Jurkat, Clone E6-1 (cell line): ENCODE data around the gene TFEB.

Experiments
- DNase-seq: peaks from one replicate; pipeline ENCODE4 v3.0.0-alpha.2; 2011; ENCODE audit warnings: low read depth, low spot score
- H3K4me3 ChIP-seq: 2 replicates; pipeline ENCODE4 v1.5.1; 2011; ENCODE audit warnings: mild to moderate bottlenecking, low read length, control low read depth, moderate library complexity

The TFEB gene

DNA sequence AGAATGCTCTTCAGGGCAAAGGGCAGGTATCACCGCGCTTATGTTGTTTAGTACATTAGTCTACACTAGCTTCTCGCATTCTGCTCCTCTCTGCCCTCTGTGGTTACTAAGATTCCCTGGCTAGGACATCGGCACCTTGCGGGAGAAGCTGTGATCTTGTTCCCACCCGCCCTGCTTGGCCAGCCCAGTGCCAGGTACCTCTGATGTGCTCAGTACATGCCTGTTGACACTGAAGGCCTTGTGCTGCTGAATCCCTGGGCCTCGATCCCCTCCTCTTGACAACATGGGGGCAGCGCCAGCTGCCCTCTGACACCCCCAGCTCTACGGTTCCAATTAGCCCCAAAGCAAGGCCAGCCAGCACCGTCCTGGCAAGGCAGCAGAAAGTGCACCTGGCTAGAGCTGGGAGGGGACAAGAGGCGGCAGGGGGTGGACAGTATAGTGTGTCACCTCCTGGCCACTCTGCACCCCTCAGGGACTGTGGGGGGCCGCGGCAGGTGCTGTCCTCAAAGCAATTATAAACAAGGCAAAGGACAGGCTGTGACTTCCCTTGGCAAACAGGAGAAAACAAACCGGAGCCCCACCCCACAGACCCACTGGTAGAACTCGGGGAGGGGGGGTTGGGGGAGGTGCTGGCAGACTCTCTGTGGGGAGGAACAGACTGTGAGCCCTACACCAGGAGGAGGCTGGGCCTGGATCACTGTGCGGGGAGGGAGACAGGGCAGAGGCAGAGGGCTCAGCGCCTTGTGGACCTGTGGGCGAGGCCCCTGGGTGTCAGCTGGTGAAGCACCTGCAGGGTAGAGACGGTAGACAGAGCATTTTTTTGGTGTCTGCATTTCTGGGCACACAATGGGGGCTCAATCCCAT is 7.1 kb downstream of the TFEB start:
- no peak for DNase-seq
- no peak overlapping the region for H3K4me3 ChIP-seq

DNA sequence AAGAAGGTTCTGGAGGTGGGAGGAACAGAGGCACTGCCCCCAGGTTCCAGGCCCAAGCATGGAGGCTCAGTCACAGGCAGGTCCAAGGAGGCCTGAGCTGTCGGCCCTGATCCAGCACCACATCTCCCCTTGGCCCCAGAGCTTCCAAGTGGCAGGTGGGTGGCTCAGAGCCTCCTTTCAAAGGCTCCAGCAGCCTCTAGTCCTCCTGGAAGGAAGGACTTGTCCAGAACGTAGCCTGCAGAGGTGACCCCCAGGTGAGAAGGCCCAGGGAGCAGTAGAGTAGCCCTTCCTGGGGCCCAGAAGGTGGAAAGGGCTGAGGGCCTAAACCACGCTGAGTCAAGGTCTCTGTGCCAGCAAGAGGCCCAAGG is 7.7 kb downstream of the TFEB start:
- H3K4me3 ChIP-seq, result no peak overlapping the region
- DNase-seq, result no peak

DNA sequence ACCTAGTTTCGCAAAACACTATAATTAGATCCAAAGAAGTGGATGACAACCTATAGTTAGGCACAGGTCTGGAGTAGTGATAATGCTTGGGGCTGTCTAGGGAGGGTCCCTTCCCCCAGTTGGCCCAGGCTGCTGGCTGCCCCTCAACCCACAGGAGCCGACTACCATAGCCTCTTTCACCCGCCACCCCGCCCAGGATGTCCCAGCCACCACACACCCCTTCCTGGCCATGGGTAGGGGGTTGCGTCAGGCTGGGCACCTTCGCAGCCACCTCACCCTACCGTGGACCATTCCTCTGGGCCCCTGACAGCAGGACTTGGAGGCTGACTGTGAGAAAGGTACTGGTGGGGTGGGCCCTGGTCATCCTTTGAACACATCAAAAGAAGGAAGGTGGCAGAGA is 8.5 kb downstream of the TFEB start:
- no peak overlapping the region for H3K4me3 ChIP-seq

DNA sequence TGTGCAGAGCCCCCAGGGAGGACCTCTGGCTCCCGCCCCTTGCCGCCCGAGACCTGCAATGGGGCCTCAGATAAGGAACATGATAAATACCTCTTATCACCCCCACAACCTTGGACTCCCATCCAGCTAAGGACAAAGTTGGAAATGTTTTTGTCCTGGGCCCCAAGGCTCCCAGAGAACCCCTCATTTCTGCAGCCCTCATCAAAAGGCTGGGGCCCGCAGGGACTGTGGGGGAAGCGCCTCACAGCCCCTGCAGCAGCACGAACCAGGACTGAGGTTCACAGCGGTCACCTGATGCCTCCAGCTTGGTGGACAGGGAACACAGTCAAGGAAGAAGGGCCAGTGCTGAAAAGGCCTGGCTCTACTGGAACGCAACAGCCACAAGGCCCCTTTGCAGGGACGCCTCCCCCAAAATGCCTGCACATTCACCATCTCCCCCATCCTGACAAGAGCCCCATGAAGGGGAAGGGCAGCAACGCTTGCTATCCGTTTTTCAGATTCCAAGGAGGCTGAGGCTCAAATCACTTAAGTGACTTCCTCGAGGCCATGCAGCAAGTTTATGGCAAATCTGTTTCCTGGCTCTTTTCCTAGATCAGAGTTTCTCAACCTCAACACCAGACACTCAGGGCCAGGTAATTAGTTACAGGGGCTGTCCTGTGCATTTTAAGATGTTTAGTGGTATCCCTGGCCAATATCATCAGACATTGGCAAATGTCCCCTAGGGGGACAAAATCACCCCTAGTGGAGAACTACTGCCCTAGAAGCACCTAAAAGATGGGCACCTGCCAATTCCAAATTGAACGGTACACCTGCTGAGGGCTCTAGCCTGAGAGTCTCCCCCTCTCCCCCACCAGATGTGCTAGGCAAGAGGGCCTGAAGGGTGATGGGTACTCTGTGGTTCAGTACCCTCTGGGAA is 10.6 kb downstream of the TFEB start:
- DNase-seq, result no peak
- H3K4me3 ChIP-seq, result no peak overlapping the region

More for the DNA sequence above, 8.5 kb downstream of the TFEB start:
- DNase-seq, result no peak

DNA sequence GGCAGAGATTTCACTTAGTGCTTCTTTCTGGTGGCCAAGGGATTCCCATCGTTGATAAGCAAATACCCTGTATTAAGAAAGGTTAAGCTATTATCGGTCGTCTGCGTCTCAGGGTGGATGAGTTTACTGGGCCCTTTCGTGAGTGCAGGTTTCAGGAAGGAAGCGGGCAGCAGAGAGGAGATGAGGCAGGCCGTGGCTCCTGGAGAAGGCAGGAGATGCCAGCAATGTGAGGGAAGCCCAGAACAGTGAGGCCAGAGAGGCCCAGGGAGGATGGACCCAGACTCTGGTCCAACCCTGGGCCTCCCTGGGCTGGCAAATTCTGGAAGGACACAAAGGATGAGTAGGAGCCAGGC is 11.2 kb downstream of the TFEB start:
- no peak overlapping the region for H3K4me3 ChIP-seq
- DNase-seq, result no peak

DNA sequence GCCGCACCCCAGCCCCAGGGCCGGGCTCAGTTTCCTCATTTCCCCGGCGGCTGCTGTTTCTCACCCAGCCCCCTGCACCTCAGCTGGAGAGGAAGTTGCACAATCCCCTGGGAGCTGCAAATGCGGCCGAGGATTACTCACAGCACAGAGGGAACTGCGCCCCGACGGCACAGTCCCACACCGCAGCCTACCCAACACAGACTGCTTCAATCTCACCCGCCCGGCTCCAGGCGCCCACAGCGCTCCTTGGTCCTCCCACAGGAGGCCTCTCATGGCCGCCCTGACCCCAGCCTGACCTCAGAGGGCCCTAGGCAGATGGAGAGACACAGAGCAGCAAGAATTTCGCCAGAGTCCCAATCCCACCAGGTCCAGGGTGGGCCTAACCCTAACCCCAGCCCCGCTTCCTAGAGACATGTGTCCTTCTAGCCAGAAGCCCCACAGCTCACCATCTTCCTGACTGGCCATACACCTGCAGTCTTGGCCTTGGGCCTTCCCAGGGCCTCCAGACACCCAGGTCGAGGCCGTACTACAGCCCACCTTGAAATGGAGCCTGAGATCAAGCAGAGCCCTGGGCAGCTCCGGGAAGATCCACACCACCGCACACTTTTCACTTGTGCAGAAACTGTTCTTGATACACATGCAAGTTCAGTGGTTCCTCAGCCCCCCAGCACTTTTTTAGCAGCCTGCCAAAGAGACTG is 11.7 kb downstream of the TFEB start:
- peak; percentile 54 for DNase-seq
- H3K4me3 ChIP-seq, result no peak overlapping the region

DNA sequence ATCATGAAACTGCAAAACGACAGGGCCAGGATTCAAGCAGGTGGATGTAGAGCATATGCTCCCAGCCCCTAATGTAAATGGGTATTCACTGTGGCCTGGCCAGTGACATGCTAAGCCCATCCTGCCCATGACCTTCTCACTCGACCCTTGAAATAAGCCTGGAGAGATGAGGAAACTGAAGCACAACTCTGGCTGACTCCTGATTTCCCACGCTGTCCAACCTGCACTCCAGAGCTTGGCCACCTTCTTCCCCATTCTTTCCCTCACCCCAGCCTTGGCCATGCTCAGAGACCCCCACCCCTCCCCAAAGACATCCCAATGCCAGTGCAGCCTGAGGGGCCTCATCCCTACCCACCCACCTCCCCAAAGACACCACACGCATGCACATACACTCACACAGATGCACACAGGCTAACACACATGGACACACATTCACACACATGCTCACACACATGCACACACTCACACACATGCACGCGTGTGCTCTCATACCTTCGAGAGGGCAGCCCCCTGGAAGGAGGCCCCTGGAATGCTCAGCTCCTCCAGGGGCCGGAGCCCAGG is 12.4 kb downstream of the TFEB start:
- no peak overlapping the region for H3K4me3 ChIP-seq
- no peak for DNase-seq

DNA sequence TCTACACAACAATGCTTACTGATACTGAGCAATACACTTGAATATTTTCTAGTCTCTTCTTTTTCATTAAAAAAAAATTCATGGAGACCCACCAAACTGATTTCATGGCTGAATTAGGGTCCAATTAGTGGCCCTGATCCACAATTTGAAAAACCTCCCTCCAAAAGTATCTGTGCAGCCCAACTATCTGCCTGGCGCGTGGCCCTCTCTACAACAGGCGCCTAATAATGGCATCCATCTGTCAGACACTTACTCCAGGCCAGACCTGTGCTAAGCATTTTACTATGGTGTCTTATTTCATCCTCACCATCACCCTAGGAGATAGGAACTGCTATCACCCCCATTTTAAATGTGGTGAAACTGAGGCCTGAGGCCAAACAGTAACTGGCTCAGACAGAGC is 14.0 kb downstream of the TFEB start:
- H3K4me3 ChIP-seq, result no peak overlapping the region

DNA sequence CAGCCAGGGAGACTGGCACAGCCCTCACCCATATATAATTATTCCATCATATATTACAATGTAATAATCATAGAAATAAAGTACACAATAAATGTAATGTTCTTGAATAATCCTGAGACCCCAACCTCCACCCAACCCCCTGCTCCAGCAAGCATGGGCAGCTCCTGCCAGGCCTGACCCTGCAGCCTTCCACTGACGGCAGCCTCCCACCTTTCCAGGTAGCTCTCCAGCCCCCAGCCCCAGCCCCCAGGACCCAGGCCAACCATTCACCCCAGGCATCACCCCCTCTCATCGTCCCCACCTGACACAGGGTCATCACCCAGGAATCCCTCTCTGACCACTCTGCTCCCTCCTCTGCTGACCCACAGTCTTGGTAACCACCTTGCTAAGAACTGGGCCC is 14.6 kb downstream of the TFEB start:
- no peak for DNase-seq
- no peak overlapping the region for H3K4me3 ChIP-seq

More for the DNA sequence above, 14.0 kb downstream of the TFEB start:
- DNase-seq, result no peak

DNA sequence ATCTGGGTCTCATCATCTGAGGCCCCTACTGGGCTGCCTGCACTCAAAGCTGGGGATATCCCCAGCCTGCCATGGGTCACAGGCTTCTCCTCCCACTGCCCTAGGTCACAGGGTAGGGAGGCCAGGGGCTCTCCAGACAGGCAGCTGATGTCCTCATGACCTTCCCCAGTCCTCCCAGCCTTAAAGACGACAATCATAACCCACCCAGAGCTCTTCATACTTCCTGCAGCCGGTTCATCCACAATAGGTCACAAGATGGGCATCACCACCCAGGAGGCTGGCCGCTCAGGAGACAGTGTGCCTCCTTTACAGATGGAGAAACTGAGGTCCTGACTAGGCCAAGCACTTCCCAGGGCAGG is 15.2 kb downstream of the TFEB start:
- no peak overlapping the region for H3K4me3 ChIP-seq
- DNase-seq, result no peak

DNA sequence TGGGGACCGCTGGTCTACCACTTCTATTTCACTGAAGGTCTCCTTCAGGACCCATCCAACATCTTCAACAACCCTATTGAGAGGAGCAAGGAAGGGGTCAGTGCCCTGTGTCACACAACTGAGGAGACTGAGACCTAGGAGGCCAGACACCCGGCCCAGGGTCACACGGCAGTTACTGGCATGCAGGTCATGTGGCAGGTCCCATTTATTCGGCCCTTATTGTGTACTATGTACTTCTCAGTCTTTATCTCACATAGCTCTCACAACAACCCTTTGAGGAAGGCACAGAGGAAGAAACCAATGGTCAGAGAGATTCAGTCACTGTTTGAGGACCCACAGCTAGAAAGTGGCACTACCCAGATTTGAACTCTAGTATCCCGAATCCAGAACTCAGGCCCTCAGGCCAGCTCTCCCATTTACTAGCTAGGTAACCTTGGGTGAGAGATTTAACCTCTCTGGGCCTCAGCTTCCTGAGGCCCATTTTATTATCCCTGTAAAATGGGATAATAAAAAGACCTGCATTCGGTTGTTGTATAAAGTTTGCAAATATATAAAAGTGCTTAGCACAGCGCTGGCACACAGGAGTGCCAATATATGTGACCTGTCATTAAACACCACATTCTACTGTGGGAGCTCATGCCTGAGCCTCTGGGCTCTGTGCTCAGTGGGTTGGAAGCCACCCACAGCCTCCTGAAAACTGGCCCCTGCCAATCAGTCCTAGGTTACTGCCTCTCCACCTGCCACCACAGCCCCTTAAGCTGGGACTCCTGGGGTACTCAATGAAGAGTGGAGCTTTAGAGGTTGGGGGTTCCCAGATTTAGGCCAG is 15.8 kb downstream of the TFEB start:
- no peak for DNase-seq
- H3K4me3 ChIP-seq, result no peak overlapping the region

DNA sequence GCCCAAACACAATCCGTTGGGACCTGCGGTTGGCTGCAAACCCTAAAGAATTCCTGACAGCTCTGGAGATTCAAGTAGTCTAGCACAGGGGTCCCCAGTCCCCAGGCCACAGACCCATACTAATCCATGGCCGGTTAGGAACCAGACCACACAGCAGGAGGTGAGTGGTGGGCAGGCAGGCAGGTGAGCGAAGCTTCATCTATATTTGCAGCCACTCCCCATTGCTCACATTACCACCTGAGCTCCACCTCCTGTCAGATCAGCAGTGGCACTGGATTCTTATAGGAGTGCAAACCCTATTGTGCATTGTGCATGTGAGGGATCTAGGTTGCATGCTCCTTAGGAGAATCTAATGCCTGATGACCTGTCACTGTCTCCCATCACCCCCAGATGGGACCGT is 16.6 kb downstream of the TFEB start:
- DNase-seq, result no peak
- H3K4me3 ChIP-seq, result no peak overlapping the region

DNA sequence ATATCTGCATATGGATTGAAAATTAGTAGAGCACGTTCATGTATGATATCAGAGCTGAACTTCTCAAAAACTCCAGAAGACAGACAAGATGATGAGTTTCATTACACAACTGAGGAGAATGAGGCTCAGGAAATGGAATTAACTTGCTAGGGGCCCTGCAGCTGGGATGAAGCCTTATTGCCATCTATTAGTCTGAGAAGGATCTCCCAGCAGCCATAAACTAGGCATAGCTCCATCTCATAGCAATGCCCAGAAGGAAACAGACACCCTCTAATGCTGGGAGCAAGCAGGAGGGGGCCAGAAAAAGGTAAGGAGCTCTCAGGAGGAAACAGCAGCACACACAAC is 18.0 kb downstream of the TFEB start:
- H3K4me3 ChIP-seq, result no peak overlapping the region

DNA sequence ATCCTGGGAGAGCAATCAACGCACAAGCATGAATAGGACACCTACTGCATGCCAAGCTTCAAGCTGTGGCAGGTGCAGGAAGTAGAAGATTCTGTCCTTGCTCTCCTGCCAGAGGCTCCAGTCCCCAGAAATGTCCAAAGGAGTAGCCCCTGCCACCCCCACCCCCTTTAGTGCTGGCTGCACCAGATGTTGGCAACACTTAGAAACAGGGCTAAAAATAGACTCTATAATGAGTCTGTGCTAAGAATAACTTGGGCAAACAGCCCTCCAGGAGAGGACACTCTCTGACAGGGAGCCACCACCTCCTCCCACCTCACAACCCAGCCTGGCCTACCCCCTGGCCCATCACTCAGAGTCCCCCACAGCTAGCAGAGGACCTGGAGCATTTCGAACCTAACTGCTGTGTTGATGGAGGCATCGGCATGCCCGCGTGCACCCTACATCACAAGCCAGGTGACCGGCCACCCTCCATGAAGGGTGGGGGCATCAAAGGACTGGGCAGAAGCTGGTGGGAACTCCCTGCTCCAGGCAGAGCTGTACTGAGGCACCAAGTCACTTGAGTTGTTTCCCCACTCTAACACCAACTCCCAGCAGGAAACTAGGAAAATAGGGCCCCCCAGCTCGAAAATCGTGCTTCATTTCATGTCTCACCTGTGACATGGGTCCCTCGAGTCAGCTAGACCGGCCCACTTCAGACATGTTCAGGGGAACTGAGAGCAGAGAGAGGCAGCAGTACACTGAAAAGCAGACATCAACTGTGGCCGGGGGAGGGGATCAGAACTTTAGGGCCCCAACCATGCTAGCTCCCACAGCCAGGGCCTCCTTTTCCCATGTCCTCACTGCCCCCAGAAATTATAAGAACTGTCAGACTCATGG is 18.7 kb downstream of the TFEB start:
- H3K4me3 ChIP-seq, result no peak overlapping the region
- DNase-seq, result no peak

More for the DNA sequence above, 18.0 kb downstream of the TFEB start:
- DNase-seq, result no peak

DNA sequence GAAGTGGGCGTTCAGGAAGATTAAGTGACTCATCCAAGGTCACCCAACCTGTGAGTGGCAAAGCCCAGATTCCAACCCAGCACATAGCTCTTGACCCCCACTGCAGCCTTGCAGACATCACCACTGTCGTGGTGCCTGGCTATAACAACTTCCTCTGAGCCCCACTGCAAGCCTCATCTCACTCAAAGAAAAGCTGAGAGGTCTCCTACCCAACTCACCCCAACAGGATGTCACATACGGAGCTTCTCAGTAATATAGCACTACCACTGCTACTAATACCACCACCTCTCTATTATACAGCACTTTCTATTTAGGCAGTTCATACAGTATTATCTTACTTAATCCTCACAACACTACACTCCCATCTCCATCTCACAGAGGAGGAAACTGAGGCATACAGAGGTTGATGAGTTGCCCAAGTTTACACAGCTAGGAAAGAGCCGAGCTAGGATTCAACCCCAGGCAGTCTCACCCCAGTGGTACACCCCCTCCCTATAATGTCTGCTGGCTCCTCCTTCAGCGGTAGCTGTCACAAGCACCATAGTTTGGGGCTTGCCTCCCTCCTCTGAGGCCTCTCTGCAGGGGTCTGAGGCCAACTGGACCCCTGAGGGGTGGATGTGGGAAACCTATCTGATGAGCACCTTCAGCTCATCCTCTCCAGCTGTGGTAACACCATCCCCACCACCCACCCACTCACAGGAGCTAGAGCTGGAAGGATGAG is 19.5 kb downstream of the TFEB start:
- no peak overlapping the region for H3K4me3 ChIP-seq
- no peak for DNase-seq

DNA sequence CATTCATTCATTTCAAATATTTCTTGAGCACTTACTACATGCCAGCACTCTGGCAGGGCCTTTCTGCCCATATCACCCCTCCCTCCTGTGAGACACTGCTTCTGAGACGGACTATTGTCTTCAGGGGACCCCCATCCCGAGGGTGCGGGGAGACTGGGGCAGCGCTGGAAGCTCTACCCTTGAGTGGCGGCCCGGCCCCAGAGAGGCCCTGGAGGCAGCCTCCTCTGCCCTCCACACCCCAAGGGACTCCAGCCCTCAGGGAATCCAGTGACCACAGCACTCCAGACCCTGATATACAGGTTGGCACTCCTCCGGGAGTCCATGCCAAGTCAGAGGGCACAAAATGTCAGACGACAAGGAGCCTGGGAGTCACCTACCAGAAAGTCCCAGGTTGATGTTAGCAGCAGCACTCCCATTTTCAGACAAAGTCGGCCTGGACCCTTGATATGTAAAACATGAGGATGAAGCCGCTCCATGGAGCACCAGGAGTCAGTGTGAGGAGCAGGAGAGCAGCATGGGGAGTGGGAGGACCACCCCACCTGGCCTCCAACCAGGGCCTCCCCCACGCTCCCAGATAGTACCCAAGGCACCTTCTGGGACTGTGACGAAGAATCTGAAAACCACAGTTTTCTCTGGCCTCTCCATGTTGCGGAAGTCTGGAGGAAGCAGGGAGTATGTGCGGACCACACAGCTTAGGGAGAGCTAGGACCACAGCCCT is 20.7 kb downstream of the TFEB start:
- no peak for DNase-seq
- H3K4me3 ChIP-seq, result no peak overlapping the region
